ENCODE results near the gene CD14.
"Not testable (repeated sequence)": the region's sequence is repeated elsewhere in the genome, so short reads cannot be mapped to it uniquely, and the experiment has no call there.

Gene CD14

GRCh38 chr5:140633021-140633471 lies at the start of gene CD14:
Gene CD14 (minus strand): TSS chr5:140633175. CDS start chr5:140633071, 104 bp downstream.
- DNase-seq: peak; percentile 58

GRCh38 chr5:140678993-140679392 lies 46.0 kb upstream of the CD14 start:
- no peak for DNase-seq

- DNase-seq: no peak
Measured at GRCh38 chr5:140677947-140678346, 45.0 kb upstream of the CD14 start.

DNA sequence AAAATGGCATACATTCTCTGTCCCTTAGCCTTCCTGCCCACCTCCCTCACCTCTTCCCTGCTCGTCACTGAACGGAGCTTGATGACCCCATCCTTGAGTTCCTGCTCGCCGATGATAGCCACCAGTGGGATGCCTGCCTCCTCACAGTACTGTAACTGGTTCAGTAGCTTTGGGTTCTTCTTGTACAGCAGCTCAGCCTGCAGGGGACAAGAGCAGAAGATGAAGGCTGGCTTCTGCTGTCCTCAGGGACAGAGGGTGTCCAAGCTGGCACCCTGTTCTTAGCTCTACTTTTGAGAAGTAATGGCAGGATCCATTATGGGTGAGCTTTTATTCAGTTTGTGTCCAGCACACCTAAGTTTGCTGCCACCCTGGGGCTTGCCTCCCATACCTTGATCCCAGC lies 41.7 kb upstream of the CD14 start:
- DNase-seq: no peak

DNA sequence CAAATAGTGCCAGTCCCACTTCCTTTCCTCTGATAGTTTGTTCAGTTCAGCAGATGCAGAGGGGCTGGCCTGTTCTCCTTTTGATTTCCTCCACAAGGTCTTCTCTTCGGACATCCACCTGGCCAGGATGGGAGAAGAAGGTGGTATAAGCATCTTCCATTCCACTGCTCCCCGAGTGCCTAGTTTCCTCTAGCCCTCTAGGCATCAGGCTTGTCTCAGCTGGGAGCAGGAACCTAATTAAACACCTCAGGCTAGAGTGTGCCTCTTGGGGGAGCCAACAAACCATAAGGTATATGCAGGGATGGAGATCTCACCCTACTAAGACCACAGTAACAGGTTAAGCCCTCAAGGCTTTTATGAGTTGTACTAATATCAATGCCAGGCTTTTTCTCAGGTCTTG lies 41.2 kb upstream of the CD14 start:
- no peak for DNase-seq

DNA sequence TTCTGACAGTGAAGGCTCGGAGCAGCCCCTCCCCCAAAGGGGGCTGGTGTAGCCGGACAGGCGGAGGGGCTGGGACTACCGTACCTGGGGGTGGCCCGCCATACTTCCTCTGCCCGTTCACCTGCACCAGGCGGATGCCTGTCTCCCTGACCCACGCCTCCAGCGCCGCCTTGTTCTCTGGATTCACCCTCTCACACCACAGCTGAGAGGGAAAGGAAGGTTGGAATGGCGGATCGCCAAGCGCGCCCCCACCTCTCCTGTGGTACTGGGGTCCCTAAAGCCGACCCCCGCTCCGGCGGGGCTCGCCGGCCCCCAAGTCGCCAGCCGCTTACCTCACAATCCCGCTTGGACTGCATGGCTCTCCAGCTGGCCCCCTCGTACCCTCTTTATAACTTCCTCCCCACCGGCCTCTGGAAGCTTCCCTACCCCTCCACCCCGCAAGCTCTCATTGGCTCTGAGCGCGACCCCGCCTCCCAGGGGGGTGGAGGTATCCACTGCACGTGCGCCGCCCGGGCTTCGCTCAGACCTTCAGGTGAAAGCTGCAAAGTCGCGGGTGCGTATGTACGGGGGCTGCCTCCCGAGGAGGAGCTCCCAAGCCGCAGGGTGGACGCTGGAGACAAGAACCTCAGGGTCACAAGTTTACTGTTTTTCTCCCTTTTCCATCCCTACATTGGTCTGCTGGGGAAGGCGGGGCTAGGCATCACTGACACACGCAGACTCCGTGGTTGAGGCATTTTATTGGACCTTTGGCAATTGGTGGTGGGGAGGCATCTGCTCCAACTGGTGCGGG lies 40.4 kb upstream of the CD14 start, which contains the start of gene DND1:
Gene DND1 (minus strand): TSS at position 390 of the 790 bp plus-strand sequence. CDS start 34 bp downstream, at position 356.
- DNase-seq: no peak

GRCh38 chr5:140672455-140673186 lies 39.6 kb upstream of the CD14 start:
- DNase-seq: no peak

GRCh38 chr5:140671472-140672125 lies 38.6 kb upstream of the CD14 start:
- DNase-seq: no peak

DNA sequence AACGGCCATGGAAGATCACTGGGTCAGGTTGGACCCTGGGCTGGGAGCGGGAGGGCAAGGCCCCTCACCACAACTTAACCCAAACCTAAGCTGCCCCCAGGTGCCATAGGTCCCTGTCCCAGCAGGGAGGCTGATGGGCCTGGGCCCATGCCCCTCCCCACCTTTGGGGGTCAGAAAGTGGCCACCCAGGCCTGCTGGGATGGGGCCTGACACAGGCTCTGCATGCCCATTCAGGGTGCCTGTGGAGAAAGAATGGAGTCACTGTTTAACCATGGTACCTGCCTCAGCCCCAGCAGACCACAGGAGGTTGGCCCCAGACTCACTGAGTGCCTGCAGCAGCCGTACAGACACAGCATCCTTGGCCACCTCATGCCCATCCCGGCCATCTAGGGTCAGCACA lies 38.1 kb upstream of the CD14 start:
- DNase-seq: not testable (repeated sequence)

DNA sequence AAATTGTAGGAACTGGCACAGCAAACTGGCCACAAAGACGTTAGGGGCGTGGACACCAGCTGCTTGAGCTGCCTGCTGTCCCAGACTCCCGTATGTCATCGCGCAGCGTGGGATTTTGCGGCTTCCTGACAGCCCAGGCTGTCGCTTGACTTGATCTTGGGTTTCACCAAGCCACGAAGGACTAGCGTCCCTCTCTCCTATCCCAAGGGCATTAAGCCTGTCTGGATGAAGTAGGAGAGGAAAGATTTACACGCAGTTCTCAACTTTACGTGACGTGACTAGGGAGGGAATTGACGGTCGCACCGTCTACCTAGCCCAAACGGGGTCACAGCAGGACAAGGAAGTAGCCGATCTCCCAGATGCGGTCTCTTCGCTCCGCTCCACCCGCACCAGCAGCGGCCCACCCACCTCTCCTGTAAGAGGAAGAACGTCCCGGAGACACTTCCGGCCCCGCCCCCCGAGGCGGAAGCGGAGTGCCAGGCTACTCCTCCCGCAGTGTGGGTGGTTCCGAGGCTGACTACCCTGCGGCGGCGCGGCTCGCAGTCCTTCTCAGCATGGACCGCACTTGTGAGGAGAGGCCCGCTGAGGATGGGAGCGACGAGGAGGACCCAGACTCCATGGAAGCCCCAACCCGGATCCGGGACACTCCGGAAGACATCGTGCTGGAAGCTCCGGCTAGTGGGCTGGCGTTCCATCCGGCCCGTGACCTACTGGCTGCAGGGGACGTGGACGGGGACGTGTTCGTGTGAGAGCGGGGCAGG lies 31.6 kb upstream of the CD14 start, which contains the start of gene WDR55:
Gene WDR55 (plus strand): TSS at position 546 of the 761 bp plus-strand sequence. CDS start 9 bp downstream, at position 555.
- peak; percentile 89 for DNase-seq

GRCh38 chr5:140664030-140664358 lies 31.0 kb upstream of the CD14 start:
- DNase-seq: no peak

DNA sequence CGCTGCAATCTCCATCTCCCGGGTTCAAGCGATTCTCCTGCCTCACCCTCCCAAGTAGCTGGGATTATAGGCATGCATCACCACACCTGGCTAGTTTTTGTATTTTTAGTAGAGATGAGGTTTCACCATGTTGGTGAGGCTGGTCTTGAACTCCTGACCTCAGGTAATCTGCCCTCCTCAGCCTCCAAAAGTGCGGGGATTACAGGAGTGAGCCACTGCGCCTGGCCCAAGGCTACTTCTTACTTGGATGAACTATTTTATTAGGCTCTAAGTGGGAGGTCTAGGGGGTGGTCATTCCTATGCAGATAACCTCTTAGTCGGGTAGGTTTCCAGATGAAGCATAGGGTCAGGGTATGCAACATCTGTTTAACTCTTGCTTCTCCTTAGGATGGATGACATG lies 27.4 kb upstream of the CD14 start:
- DNase-seq: not testable (repeated sequence)

- no peak for DNase-seq
Measured at GRCh38 chr5:140658870-140659269, 25.9 kb upstream of the CD14 start.

- no peak for DNase-seq
Measured at GRCh38 chr5:140647042-140647419, 14.1 kb upstream of the CD14 start.

- no peak for DNase-seq
Measured at GRCh38 chr5:140642718-140643117, 9.7 kb upstream of the CD14 start.

- no peak for DNase-seq
Measured at GRCh38 chr5:140641716-140642115, 8.7 kb upstream of the CD14 start.

DNA sequence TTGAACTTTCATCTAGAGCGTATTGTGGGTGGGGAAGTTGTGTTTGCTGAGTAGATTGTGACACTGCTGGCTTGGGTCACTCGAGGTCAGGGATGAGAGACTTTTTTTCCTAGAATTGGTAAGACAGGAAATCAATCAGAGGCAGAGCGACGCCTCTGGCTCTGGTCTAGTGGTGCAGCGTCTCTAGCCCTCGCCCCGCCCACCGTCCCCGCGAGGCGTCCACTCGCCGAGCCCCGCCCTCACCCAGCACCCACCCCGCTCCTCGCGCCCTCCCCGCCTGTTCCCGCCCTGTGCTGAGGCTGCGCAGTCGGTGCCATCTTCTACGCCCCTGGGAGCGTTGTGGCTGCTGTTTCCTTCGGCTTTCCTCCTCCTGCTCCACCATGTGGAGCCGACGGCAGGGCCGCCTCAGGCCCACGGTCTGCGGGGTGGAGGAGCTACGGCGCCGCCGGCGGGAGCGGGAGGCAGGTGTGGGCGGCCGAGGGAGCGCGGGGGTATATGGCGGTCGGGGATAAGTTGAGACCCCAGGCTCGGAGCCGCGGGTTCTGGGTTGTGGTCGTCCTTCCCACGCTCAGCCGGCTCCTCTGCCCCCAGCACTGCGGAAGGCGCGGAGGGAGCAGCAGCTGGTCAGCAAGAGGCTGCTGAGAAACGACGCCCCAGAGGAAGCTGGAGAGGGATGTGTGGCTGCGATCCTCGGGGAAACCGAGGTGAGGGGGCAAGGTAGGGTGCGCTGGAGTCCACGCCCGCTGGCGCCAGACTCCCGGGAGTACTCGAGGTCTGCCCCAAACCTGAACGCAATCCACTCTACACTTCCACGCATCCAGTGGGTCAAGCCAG lies 6.4 kb upstream of the CD14 start, which contains the start of gene TMCO6:
Gene TMCO6 (plus strand): TSS at position 304 of the 834 bp plus-strand sequence. CDS start 77 bp downstream, at position 381.
- peak; percentile 90 for DNase-seq

- not testable (repeated sequence) for DNase-seq
Measured at GRCh38 chr5:140638898-140639147, 5.8 kb upstream of the CD14 start.

GRCh38 chr5:140637371-140638100 lies 4.6 kb upstream of the CD14 start:
- DNase-seq: no peak

GRCh38 chr5:140635291-140636257 lies 2.6 kb upstream of the CD14 start:
- DNase-seq: no peak
